GM18526 (cell line): ENCODE results near the gene TMED7.

ENCODE experiments used
- POLR2A ChIP-seq: IDR thresholded peaks from 3 replicates; pipeline ENCODE4 v1.6.1; 2011; ENCODE audit not compliant: insufficient read length; ENCODE audit errors: extremely low read depth

The TMED7 gene

DNA sequence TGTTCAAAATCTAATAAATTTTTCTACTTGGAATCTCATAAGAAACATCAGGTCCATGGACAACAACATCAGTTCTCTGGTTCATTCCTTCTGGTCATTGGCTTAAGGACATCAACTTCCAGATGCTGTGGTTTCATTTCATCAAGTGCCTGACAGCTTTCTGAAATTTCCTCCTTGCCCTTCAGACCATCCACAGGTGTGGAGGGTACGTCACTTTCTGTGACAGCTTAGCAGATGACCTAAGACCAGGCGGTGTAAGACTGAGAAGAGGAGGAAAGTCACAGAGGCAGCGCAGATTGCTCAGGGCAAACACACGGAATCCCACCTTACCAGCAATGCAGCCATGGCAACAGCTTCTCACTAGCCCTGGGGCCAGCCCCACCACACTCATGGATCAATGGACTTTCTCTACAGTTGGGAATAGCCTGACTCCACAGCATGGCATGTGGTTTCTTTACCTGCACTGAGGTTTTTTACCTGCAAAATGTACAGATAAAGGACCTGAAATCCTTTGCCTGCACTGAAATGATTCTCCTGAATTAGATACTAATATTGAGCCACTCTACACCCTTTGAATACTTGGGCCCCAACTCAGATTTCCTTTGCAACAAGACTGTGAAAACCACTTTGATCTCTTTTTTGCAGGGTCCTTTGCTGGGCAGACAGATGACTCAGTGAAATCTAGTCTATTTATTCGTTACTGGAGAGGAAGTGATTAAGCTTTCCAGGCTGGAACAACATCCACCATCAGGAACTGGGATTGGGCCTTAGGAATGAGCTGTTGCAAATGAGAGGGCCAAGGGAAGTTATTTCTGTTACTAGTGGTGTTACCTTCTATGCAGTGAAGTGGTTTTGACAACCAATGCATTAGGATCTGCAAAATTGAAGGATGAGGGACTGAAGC, 50.4 kb downstream of the TMED7 start:
- no peak for TF ChIP-seq POLR2A

DNA sequence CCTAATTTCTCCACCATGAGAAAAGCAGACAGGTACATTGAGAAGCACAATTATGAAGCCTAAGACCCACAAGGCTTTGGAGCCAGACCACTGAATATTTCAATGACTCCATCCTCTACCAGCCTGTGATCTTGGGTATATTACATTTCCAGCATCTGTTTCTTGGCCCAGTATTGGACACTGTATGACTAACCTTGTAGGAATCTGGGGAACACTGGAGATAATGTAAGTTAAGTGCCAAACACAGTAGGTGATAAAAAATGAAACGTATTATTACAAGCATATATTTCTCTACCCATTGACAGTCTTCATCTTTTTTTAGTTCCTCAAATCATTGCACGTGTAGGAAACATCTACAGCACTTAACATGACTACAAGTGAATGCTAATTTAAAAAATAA, 52.7 kb downstream of the TMED7 start:
- TF ChIP-seq POLR2A, result no peak

DNA sequence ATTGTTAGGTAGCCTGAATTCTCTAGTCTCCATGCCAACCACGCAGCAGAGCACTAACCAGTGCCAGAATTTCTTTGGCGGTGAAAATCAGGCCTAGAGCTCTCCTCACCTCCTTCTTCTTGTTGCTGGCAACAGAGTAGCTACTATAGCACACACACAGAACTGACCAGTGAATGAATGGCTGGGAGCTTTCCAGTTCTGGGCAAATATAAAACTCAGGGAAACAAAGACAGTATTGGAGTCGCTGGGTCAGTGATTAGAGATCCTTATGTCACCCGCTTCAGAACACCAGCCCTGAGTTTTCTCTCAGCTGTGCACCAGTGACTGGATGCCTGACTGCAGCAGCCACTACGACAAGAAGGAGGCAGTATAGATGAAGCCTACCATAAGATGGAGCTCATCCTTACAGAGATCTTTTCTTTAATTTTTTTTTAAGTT, 54.4 kb downstream of the TMED7 start:
- TF ChIP-seq POLR2A, result no peak

DNA sequence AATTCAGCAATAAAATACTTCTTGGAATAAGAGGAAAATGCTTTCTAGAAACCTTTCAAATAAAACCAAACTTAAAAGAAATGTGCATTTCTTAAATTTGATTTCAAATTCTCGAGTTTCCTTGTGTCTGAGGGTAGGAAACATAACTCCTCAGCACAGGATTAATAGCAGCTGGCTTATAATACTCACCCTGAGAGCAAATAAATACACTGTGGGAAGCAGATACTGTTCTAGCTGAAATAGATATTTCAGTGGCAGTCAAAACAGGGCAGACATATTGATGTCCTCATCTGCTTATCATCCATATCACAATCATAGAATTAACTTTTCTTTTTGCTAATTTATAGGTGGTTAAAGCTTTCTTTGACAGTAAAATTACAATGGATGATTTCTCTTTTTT, 57.2 kb downstream of the TMED7 start:
- no peak for TF ChIP-seq POLR2A

DNA sequence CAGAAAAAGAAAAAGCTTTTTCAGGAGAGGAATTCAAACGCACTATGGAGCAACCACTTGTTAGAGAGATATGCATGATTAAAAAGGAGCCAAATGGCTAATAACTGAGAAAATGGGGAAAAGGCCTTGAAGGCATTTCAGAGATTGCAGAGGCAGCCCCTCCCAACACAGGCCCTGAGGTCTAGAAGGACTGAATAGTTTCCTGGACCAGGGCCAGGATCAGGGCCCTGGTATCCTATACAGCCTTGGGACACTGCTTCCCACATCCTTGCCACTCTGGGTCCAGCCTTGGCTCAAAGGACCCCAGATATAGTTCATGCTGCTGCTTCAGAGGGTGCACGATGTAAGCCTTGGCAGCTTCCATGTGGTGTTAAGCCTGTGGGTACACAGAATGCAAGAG, 60.6 kb downstream of the TMED7 start:
- TF ChIP-seq POLR2A, result no peak
